ENCODE data around the gene RBM47.
"Not testable (repeated sequence)": the region's sequence is repeated elsewhere in the genome, so short reads cannot be mapped to it uniquely, and the experiment has no call there.

The RBM47 gene

GRCh38 chr4:40548256-40548655 lies 81.4 kb downstream of the RBM47 start:
- DNase-seq, result no peak
- in situ Hi-C loops (cut with MboI; ENCODE audit: low pct_unique_long_range_greater_than_20kb, low sequenced_read_pairs), result no loop called here

DNA sequence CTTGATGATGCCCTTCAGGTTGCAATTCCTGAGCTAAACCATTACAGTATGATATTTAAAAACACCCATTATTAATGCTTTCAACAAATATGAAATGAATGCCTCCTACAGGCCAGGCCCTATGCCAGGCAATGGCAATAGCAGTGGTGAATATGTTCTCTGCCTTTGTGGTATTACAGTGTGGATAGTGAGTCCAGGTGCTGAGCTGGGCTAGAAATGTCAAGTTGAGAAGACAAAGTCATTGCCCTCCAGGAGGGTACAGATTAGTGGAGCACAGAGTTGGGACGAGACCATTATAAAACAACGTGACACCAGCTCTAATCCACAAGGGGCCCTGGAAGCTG lies 81.9 kb downstream of the RBM47 start:
- in situ Hi-C loops (cut with MboI; ENCODE audit: low pct_unique_long_range_greater_than_20kb, low sequenced_read_pairs), result no loop called here
- DNase-seq, result no peak

DNA sequence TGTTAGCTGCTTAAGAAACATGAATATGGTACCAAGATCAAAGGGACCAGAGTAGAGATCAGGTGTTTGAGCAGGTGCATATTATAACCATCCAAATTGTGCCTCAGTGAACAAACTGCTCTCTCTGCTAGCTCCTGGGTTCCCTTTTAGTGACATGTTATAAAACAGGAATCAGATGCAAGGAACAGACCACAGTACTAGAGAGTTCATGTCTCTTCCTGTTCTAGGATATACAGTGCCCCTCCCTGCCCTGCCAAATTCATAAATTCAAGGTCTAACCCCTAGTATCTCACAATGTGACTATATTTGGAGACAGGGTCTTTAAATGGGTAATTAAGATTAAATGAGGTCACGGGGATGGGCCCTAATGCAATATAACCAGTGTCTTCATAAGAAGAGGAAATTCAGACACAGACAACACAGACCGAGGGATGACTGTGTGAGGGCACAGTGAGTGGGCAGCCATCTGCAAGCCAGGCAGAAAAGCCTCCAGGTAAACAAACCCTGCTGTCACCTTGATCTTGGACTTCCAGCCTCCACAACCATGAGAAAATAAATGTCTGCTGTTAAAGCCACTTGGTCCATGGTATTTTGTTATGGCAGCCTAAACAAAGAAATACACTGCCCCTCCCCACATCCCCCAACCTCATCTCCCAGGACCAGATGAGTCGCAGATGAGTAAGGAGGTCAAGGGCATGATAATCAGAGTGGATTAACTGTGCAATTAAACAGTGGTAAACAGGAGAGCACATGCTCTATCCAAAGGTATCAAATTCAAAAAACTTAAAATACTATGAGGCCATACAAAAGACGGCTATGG lies 82.5 kb downstream of the RBM47 start:
- in situ Hi-C loops (cut with MboI; ENCODE audit: low pct_unique_long_range_greater_than_20kb, low sequenced_read_pairs), result no loop called here
- no peak for DNase-seq

- in situ Hi-C loops (cut with MboI; ENCODE audit: low pct_unique_long_range_greater_than_20kb, low sequenced_read_pairs), result no loop called here
- no peak for DNase-seq
Observed at GRCh38 chr4:40546506-40546905, 83.2 kb downstream of the RBM47 start.

- in situ Hi-C loops (cut with MboI; ENCODE audit: low pct_unique_long_range_greater_than_20kb, low sequenced_read_pairs); DNase-seq: not testable (repeated sequence)
Observed at GRCh38 chr4:40545487-40545886, 84.2 kb downstream of the RBM47 start.

- no peak for DNase-seq
- in situ Hi-C loops (cut with MboI; ENCODE audit: low pct_unique_long_range_greater_than_20kb, low sequenced_read_pairs), result no loop called here
Observed at GRCh38 chr4:40544221-40544620, 85.4 kb downstream of the RBM47 start.

GRCh38 chr4:40540800-40541199 lies 88.9 kb downstream of the RBM47 start:
- in situ Hi-C loops (cut with MboI; ENCODE audit: low pct_unique_long_range_greater_than_20kb, low sequenced_read_pairs), result no loop called here
- DNase-seq, result no peak

GRCh38 chr4:40536032-40536431 lies 93.6 kb downstream of the RBM47 start:
- in situ Hi-C loops (cut with MboI; ENCODE audit: low pct_unique_long_range_greater_than_20kb, low sequenced_read_pairs), result no loop called here
- no peak for DNase-seq

DNA sequence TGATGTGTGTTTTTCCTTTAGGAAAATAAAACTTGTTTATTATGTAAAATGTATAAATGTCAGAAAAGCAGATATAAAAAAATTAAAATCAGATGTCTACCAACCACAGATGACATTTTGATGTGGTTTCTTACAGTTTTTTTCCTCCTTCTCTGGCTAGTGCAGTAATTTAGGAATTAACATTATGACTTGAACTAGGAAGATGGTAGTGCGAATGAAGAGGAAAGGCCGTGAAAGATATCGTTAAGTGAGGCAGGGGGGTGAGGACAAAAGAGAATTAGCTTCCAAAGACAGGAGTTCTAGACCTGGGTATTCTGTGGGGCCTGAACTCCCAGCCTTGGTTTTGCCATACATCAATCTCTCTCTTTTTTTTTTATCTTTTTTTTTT lies 98.0 kb downstream of the RBM47 start:
- in situ Hi-C loops (cut with MboI; ENCODE audit: low pct_unique_long_range_greater_than_20kb, low sequenced_read_pairs), result no loop called here
- DNase-seq, result no peak

DNA sequence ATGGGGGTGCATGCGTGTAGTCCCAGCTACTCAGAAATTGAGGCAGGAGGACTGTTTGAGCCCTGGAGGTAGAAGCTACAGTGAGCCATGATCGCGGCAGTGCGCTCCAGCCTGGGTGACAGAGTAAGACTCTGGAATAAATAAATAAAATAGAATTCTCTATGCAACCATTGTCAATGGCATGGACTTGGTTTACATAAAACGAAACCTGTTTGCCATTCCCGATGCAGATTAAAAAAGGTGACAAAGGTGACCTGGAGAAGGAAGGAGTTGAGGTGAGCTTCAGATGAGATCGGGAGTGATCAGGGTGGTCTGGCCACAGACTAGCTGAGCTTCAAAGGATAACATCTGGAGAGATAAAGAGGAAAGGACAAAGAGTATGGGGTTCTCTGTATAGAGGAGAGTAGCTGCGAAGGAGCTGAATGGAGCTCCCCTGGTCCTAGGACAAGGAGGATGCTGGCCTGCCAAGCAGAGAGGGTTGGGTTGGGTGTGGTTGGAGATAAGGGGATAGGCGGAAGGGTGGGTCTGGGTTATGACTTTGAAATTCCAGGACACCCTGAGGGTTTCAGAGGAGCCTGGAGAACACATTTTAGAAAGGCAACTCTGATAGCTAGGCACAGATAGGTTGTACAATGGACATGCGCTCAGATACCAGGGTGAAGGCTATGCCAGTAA lies 98.6 kb downstream of the RBM47 start:
- no peak for DNase-seq
- in situ Hi-C loops (cut with MboI; ENCODE audit: low pct_unique_long_range_greater_than_20kb, low sequenced_read_pairs), result no loop called here

DNA sequence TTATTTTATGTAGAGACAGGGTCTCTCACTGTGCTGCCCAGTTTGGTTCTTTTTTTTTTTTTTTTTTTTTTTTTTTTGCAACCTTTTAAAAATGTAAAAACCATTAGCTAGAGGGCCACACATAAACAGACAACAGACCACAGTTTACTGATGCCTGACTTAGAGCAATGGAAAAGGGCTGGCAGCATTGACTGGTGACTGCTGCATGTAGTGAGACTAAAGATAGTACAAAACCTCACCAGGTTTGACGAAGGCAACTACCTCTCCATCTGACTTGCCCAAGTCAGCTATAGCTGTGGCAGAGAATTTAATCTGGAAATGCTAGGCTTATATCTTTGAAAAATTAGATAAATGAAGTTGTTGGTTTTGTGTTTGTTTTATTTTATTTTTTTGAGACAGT lies 102.9 kb downstream of the RBM47 start:
- in situ Hi-C loops (cut with MboI; ENCODE audit: low pct_unique_long_range_greater_than_20kb, low sequenced_read_pairs), result no loop called here
- no peak for DNase-seq

DNA sequence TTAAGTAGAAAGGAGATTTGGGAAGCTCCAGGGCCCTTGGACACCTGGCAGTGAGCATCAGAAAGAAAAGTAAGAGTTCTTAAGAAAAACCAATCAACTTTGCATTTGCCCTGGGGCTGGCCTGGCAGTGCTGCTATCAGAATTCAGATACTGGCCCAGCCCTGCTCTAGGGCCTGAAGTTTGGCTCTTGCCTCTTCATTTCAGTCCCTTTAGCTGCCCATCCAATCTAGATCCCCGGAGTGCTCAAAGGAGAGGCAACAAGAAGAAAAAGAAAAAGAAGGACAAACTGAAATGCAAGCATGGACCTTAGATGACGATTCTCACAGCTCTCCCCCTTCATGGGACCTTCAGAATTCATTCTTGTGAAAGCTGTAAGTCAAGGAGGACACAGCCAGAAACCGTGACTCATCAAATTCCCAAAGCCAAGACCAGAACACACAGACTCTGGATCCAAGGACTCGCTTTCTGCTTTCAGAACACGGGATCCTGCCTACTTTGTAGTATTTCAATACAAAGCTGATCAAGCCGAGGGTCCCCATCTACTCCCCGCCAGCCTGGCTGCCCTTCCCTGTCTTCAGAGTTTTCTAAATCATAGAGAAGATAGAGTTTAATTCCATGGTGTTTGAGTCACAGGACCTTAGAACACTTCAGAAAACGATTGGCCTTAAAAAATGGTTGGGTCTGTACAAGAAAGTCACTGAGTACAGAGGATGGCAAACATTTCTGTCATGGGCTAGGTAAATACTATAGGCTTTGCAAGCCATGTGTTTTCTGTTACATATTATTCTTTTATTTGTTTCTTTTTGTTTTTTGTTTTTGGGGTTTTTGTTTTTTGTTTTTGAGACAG lies 103.7 kb downstream of the RBM47 start:
- in situ Hi-C loops (cut with MboI; ENCODE audit: low pct_unique_long_range_greater_than_20kb, low sequenced_read_pairs), result no loop called here
- no peak for DNase-seq

DNA sequence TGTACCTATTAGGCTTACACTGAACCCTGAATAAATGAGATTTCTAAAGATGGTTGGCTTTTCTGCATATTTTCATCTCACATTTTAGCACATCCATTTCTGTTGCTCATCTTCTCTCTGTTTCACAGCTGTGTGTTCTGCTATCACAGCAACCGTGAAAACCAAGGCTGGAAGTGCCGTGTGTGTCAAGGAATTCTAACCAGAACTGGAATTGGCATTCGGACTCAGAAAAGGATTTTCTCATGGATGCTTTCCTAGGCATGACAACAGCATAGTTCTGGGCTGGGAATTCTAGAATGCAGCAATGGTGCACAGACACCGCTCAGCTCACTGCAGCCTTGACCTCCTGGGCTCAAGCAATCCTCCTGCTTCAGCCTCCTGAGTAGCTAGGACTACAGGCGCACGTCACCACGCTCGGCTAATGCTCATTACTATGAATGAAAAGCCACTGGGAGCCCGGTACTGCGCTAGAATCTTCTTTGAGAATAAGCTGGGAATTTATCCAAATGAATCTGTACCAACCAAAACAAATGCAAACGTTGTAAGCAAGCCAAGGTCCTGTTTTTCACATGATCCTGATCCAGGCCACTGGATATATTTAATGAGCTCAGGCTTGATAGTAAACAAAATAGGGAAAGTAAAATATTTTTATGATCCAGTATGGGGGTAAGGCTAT lies 105.2 kb downstream of the RBM47 start:
- no peak for DNase-seq
- in situ Hi-C loops (cut with MboI; ENCODE audit: low pct_unique_long_range_greater_than_20kb, low sequenced_read_pairs), result no loop called here

GRCh38 chr4:40523581-40523980 lies 106.1 kb downstream of the RBM47 start:
- no peak for DNase-seq
- in situ Hi-C loops (cut with MboI; ENCODE audit: low pct_unique_long_range_greater_than_20kb, low sequenced_read_pairs), result no loop called here

- no peak for DNase-seq
- in situ Hi-C loops (cut with MboI; ENCODE audit: low pct_unique_long_range_greater_than_20kb, low sequenced_read_pairs), result no loop called here
Observed at GRCh38 chr4:40521957-40522356, 107.7 kb downstream of the RBM47 start.

- in situ Hi-C loops (cut with MboI; ENCODE audit: low pct_unique_long_range_greater_than_20kb, low sequenced_read_pairs), result no loop called here
Observed at GRCh38 chr4:40520533-40520932, 109.1 kb downstream of the RBM47 start.

GRCh38 chr4:40517081-40517480 lies 112.6 kb downstream of the RBM47 start:
- in situ Hi-C loops (cut with MboI; ENCODE audit: low pct_unique_long_range_greater_than_20kb, low sequenced_read_pairs); DNase-seq: not testable (repeated sequence)

More at GRCh38 chr4:40520533-40520932, 109.1 kb downstream of the RBM47 start:
- no peak for DNase-seq

DNA sequence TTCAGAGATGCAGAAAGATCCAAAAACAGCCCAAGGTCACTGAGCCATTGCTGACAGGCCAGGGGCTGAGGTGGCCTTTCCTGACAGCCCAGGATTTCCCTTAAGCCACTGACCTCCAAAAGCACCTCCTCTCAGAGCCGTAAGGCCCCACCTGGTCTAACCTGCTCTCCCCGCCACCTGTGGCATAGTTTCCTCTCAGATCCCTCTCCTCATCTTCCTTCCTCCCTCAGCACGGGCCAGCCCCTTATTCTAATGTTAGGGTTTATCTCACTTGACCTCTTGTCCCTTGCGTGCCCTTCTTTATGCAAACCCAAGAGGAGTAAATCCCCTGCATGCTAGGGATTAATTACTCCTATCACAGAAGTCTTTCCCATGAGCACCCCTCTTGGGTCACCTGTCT lies 113.0 kb downstream of the RBM47 start:
- in situ Hi-C loops (cut with MboI; ENCODE audit: low pct_unique_long_range_greater_than_20kb, low sequenced_read_pairs), result no loop called here
- no peak for DNase-seq
